HG02798 (cell line): Measurements from ENCODE around the gene PCDH1.

Source experiments
- ATAC-seq: cut with Tn5 transposase; IDR thresholded peaks from one replicate; pipeline ENCODE4 v1.9.1; 2021; ENCODE audit warnings: mild to moderate bottlenecking; ENCODE audit not compliant: unreplicated experiment, poor library complexity

PCDH1 gene

DNA sequence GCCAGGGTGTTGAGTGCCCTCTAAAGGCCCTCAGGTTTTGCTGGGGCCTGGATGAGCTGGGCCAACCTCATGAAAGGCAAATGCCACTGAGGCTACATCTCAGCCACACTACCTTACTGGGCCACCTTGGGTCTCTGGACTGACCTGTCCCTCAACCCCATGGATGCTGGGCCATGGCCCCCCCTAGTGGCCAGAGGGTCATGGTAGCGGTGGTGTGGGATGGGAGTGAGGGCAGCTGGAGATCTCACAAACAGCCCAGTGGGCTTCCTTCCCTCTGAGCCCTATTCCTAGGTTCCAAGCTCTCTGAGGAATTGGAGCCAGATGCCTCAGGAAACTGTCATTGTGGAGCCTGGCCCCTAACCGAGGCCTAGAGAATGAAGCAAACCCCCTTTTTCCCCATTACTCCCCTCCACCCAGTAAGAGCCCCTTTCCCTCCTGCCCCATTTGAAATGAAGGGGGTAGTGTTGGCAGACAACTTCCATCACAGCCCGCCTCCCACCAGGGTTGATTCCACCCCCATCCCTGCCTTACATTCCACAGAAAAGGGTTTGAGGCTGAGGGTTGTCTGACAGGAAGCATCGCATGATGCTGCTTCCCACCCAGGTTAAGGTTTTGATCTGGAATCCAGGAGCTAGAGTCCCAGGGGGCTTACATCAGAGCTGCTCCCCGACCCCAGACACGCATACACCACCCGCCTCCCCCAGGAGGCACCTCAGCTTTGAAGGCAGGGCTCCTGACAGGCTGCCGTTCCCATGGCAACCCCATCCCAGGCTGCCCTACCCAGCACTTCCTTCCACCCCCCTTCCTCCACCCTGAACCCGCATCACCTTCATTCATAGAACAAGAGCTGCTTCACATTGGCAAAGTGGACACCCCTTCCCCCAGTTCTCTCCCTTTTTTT, 63.9 kb downstream of the PCDH1 start:
- no peak for ATAC-seq

DNA sequence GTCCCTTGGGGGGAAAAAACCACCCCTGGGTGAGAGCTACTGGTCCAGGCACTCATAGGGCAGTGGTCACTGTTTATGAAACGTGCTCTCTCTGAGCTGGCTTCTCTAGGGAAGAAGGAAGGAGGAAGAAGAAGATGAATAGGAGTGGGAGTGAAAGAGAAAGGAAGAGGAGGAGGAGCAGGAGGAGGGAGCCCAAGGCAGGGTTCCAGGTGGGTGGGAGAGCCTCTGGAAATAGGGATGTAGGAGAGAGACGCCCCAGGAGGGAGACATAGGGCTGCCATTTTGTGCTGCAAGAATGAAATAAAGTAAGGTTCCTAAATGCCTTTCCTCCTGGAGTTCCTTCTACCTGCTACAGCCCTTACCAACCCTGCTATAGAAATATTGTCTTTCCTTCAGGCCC, 65.7 kb downstream of the PCDH1 start:
- no peak for ATAC-seq

DNA sequence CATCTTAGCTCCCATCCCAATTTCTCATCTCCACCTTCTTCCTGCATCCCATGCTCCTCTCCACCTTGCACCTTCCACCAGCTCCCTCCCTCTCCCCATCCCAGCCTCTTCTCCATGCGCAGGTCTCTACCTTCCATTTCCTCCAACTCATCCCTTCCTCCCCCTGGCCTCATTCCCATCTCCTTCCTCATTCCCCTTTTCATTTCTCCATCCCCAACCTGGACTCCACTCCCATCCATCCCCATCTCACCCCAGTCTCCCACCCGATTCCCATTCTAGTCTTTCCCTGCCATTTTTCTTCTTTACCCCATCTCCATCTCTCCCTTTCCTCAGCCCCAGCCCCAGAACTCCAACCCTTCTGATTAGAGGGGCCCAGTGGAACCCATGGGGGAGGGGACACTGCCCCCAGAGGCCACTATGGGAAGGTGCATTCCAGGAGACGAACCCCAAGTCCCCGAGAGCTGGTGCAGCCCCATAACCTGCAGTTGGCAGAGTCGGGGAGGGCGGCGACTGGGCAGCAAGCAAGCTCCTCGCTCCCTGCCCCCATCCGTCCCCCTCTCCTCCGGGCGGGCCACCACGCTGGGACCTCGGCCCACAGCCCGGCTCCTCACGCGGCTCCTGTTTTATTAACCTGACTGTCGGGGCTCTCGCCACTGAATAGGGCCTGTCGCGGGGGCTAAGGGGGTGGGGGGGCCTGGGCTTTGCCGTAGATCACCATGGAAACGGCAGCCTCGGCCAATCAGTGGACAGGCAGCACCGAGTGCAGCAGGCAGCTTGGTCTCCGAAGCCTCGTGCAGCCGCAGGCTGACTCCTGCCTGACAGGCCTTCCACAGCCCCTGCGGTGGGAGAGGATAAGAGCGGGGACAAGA, 66.7 kb downstream of the PCDH1 start:
- peak; percentile 70 for ATAC-seq

DNA sequence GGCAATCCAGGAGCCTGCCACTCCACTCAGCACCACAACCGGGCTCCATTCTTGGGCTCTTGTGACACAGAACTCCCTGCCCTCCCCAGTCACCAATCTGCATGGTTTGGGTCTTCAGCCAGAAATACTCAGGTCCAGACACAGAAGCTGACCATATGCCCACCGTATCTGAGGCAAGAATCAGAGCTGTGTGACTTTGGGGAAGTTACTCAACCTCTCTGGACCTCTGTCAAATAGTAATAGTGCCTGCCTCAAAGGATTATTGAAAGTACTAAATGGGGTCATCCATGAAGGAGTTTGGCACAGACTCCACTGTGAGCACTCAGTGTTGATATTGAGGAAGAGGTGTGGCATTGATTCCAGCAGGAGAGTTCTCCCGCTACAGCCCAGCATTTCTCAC, 67.5 kb downstream of the PCDH1 start:
- no peak for ATAC-seq

DNA sequence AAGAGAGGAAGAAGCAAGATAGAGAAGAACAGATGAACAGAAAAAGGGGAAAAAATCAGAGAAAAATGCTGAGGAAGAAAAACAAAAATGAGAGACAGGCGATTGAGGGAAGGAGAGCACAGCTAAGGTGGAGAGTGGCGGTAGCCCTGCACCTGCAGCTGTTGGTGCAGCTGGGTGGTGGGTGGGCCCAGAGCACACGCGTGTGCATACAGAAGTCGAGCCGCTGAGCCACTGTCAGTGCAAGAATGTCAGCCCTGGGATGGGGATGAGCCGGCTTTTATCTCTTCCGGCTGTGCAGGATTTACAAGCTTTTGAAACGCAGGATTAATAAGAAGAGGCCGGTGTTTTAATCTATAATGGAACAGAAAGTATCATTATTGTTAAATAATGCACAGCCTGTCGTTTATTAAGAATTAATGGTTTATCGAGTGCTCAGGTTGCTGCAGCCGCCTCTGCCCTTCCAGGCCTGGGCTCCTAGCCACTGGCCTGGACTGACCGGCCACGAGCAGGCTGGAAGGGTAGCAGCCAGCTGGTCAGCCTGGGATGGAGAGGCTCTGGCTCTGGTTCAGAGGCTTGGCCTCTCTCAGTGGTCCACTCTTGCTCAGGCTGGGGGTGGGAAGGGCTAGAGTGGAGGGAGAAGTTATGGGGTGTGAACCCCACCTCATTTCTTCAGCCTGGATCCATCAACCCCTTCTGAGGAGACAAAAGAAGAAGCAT, 68.7 kb downstream of the PCDH1 start:
- no peak for ATAC-seq

DNA sequence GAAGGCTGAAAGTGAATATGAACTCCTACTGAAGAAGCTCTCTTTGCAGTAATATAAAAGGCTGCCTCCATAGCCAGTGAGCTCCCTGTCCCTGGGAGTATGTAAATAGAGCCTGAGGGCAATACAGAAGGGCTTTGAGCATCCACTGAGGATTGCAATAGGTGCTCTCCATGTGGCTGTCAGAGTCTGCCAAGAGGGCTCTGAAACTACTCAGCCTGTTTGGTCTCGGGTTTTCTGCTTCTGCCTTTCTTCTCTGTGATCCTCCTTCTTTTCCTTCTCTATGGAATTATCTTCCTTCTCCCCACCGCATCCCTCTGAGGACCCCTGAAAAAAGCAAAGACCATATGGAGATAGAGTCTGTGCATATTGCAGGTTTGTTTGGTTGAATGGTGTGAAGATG, 69.4 kb downstream of the PCDH1 start:
- no peak for ATAC-seq

DNA sequence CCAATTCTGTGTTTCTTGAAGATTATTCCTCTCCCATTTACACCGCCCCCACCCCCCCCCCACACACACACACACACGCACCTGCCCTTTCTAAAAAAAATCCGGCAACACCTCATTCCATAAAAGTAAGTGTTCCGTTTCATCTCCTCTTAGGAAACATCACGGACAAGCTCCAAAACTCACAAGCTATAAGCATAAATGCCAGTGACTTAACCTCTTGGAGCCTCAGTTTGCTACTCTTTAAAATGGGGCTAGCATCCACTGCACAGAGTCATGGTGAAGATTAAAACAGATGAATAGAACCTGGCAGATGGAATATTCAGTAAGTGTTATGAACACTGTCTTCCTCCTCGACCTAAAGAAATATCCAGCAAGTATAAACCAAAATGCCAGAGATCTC, 70.5 kb downstream of the PCDH1 start:
- no peak for ATAC-seq

DNA sequence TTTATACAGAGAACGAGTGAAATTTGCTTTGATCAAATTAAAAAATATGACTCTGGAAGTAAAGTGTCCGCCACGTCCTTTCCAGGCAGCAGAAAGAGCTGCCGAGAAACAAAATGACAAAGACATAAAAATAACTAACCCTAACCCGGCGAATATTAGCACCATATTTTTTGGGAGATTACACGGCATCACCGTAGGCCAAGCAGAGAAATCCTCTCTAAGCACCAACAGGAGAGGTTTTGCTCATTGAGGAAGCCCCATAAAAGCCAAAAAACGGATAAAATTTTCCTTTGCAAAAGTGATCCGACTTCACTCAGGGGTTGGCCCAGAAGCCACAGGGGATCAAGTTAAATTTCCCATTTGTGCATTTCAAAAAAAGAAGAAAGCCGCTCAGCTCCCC, 70.9 kb downstream of the PCDH1 start:
- no peak for ATAC-seq

DNA sequence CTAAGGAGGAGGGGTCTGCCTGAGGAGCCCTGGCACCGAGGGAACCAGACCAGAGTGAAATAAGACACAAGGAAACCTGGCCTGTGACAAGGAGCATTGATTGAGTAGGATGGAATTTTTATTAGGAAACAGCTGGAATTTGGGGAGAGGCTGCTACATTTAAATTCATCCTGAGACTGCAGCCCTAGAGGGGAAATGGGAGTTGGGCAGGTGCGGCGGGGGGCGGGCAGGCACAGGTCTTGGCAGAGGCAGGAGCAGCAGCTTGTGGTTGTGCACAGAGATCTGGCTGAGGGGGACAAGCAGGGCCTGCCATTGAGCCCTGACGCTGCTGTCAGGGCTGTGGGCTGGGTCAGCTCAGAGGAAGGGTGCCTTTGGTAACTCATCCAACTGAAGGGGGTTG, 71.6 kb downstream of the PCDH1 start:
- no peak for ATAC-seq

DNA sequence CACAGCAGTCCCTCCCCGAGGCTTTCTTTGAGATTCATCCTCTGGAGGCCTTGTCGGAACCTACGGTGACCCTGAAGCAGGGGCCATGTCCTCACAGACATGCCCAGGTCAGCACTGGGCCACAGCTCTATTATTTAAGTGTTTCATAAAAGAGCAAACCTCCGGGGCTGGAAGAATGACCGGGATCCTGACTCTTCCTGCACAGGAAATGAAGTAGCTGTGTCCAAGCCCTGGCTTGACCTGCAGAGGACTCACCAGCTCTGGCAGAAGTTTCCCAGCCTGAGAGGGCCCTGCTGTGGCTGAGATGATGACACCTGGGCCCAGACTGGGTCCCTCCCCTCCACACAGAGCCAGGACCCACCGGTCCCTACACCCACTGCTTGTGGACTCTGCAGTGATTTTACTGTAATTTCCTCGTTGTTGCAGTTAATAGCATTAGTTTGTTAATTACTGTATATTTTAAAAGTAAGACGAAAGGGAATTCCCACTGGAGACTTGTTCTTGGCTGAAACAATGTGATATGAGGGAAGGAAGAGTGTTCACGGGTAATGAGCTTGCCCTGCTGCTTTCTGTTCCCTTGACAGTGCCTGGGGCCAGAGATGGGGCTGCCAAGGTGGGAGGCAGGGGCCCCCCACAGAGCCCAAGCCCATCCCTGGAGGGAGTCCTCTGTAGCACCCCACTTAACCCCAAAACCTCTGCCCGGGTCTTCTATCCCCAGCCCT, 72.2 kb downstream of the PCDH1 start:
- ATAC-seq, result no peak

DNA sequence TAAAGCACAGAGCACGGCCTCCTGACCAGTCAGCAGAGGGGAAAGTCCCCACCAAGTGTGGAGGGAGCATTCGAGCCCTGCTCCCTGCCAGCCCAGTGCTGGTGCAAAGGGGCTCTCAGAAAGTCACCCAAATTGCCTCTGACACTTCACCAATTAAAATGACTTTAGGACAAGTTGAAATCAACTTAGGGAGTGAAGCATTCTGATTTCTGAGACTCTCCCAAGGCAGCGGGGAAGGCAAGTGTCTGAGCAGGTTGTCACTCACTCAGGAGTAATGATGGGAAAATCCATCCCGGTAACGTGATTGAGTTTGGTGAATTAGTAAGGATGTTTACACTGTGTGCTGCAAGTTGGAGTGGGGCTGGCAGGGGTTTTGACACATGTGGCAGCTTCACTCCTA, 73.7 kb downstream of the PCDH1 start:
- ATAC-seq, result no peak
